GM11168 (cell line): ENCODE measurements around the gene MOV10L1.

Source experiments
- in situ Hi-C: fragments of 300-500 bp; cut with MboI; formaldehyde crosslinking; loops from one replicate; pipeline ENCODE4 v1.12.0; 2022; ENCODE audit warnings: low sequenced_read_pairs; ENCODE audit not compliant: unreplicated experiment

Gene MOV10L1

DNA sequence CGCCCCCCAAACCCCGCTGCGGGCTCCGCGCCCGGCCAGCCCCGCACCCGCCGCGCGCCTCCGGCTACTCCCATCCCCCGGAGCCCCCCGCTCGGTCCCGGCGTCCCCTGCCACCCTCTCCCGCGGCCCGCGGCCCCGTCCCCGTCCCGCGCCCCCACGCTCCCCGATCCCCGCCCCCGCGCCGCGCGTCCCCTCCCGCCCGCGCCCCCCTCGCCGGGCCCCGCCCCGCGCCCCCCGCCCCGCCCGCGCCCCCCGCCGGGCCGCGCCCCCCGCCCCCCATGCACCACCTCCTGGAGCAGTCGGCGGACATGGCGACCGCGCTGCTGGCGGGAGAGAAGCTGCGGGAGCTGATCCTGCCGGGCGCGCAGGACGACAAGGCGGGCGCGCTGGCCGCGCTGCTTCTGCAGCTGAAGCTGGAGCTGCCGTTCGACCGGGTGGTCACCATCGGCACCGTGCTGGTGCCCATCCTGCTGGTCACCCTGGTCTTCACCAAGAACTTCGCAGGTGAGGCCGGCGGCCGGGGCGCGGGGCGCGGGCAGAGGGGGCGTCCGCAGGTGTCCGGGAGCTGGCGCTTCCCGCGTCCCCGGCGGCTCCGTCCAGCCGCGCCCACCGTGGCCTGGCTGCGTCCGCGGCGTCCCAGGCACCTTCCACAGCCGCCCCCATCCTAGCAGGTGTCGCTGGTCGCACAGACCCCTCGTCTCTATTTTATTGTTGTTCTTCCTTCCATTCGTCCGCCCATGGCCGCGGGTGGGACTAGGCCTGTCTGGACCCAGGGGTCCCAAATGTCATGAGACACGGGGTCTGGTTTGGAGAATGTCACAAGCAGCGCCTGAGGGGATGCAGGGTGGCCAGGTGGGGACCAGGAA, 80.9 kb downstream of the MOV10L1 start, which contains the start of gene PANX2:
Gene PANX2, plus strand, starts transcription at position 279 of the 866 bp plus-strand sequence. Its CDS starts 0 bp downstream, at position 279.
- in situ Hi-C loops, result no loop called here

DNA sequence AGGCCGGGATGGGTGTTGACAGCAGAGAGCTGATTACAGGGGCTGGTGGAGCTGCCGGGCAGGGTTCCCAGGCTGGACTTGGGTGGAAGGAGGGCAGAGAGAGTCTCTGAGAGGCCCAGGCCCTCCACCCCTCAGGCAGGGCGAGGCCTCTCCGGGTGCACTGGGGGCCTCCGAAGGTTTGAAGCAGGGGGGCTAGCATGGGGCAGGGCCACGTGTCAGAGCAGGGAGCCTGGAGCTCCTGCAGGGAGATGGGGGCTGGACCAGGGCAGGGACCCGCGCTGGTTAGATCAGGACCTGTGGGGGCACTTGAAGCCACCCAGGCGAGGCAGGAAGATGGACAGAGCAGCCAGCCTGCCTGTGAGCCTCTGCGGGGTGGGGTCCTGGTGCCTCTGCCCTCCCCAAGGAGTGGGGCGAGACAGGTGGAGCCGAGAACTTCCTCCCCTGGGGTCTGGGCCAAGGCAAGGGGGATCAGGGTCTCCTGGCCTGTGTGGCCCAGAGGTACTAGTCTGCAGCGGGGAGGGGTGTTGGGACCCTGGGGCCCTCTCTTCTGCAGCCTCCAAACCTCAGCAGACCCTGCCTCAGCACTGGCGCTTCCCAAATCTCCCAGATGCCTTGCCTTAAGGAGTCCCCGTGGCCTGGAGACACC, 81.6 kb downstream of the MOV10L1 start:
- in situ Hi-C loops, result no loop called here

DNA sequence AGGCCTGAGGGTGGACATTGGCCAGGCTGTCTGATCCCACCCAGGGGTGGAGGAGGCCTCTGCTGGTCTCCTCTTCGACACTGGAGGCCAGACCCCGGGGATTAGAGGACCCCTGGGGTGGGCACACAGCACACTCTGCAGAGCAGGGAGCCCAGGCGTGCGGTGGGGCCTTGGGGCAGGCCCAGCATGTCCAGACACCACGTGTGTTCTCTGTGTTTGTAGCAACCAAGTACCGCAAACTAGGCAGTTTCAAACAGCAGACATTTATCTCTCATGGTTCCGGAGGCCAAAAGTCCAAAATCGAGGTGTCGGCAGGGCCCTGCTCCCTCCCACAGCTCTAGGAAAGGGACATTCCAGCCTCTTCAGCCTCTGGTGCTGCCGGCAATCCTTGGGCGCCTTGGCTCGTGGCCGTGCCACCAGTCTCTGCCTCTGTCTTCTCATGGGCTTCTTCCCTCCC, 82.2 kb downstream of the MOV10L1 start:
- in situ Hi-C loops, result no loop called here

DNA sequence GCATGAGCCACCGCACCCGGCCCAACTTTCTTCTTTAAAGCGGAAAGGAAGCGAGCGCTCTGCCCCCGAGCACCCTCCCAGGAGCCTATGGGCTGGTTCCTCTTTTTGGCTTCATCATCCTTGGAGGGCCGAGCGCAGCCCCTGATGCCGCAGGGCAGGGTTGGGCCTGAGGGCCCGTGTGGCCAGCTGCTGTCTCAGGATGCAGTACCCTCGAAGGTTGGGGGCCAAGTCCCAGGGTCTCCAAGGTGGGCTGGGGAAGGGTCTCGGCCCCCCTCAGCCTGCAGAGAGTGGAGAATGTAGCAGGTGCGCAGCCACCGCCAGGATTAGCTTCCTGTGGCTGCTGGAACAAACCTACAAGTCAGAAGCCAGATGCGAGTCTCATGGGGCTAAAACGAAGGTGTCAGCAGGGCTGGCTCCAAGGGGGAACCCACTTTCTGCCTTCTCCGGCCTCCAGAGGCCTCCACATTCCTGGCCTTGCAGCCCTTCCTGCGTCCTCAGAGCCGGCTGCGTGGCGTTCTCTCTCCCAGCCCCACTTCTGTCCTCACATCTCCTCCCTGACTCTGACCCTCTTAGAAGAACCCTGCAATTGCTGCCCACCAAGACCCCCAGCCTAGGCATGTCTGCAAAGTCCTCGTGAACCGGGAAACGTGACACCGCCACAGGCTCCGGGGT, 83.6 kb downstream of the MOV10L1 start:
- in situ Hi-C loops, result no loop called here

DNA sequence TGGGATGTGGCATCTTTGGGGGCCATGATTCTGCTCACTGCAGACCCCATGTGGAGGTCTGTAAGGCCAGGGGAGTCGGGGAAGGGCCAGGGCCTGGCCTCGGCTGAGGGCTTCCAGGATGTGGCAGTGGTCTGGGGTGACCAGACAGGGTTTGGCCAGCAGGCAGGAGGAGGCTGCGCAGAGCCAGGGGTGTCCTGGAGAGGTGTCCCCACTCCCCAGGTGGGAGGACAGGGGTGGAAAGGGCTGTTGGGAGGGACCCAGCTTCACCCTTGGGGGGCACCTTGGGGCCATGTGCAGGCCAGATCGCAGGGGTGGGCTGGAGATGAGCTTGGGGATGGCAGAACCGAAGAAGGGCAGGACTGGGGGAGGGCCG, 84.2 kb downstream of the MOV10L1 start:
- in situ Hi-C loops, result no loop called here

DNA sequence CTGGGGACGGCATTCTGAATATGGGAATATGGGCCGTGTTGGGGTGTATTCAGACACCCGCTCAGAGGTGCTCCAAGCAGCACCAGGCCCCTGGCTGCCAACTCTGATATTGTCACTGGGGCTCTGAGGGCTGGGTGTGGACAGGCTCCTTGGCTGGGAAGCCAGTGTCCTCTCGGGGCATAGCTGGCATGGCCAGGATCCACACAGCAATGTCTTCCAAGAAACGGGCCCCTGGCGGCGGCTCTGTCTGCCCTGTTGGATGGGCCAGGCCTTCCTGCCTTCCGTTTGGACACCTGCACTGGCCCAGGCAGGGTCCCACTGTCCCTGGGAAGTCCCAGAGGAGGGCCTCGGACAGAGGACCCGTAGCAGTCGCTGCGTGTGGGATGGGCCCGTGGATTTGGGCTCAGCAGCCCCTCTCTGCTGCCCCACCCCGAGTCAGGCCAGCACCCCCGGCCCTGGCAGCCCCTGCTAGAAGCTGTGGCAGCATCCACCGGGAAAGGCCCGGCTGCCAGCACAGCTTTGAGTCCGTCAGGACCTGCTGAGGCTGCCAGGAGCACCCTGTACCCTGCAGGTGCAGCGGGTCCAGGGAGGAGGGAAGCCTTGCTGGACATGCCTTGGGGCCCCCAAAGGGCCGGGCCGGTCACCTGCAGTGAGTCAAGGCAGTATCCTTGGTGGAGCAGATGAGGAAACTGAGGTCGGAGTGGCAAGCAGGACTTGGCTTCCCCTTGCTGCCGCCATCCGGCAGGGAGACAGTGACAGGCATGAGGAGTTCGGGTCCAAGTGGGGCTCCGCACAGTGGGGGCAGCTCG, 84.8 kb downstream of the MOV10L1 start:
- in situ Hi-C loops, result no loop called here

DNA sequence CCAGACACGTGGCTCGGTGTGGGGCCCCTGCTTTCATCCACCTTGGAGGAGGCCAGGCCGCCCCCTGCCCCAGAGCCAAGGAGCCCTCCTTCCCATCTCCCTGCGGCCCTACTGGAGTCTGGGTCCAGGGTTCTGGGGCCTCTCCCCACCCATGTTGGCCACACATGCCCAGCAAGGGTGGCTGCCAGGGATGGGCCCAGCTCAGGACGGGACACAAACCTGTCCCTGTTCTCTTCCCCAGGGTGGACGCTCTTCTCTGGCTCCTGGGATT, 85.3 kb downstream of the MOV10L1 start:
- in situ Hi-C loops, result no loop called here

DNA sequence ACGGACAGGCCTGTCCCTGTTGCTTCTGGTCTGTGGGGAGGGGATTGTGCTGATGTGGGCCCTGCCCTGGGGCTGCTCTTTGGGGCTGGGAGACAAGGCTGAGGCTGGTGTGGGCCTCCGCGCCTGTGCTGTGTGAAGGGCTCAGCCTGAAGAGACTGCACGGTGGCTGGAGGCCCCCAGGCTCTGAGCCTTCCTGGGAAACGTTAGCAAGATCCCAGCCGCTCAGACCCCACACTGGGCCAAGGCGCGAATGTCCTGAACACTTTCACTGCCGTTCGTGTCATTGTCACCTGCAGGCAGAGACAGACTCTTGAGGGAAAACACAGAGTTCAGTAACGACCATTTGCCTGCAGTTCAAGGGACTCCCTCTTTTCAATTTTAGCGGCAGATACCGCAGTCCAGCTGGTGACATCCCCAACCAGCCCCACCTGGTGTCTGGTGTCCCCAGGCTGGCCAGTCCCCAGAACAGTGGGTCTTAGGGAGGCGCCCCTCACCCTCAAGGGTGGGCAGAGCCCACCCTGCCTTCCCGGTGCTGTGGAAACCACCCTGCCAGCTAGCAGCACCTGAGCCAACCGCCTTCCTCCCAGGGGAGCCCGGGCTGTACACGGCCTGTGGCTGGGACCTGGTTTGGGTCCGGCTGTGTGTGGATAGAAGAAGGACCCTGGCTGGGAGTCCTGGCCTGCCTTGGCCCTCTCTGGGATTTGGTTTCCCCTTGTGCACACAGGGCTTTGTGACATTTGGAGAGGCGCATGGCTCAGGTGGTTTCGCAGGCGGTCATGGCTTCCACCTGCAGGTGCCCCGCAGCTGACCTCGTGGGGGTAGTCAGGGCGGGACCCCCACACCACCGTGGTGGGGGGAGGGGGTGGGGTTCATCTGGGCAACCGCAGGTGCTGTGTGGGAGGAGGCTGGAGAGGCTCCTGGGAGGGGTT, 86.4 kb downstream of the MOV10L1 start:
- in situ Hi-C loops, result no loop called here

DNA sequence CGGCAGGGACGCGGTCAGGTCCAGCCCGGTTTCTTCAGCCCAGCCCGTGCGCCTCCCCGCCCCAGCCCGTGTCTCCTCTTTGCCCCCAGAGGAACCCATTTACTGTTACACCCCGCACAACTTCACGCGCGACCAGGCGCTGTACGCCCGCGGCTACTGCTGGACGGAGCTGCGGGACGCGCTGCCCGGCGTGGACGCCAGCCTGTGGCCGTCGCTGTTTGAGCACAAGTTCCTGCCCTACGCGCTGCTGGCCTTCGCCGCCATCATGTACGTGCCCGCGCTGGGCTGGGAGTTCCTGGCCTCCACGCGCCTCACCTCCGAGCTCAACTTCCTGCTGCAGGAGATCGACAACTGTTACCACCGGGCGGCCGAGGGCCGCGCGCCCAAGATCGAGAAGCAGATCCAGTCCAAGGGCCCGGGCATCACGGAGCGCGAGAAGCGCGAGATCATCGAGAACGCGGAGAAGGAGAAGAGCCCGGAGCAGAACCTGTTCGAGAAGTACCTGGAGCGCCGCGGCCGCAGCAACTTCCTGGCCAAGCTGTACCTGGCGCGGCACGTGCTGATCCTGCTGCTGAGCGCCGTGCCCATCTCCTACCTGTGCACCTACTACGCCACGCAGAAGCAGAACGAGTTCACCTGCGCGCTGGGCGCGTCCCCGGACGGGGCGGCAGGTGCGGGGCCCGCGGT, 87.2 kb downstream of the MOV10L1 start:
- in situ Hi-C loops, result no loop called here

DNA sequence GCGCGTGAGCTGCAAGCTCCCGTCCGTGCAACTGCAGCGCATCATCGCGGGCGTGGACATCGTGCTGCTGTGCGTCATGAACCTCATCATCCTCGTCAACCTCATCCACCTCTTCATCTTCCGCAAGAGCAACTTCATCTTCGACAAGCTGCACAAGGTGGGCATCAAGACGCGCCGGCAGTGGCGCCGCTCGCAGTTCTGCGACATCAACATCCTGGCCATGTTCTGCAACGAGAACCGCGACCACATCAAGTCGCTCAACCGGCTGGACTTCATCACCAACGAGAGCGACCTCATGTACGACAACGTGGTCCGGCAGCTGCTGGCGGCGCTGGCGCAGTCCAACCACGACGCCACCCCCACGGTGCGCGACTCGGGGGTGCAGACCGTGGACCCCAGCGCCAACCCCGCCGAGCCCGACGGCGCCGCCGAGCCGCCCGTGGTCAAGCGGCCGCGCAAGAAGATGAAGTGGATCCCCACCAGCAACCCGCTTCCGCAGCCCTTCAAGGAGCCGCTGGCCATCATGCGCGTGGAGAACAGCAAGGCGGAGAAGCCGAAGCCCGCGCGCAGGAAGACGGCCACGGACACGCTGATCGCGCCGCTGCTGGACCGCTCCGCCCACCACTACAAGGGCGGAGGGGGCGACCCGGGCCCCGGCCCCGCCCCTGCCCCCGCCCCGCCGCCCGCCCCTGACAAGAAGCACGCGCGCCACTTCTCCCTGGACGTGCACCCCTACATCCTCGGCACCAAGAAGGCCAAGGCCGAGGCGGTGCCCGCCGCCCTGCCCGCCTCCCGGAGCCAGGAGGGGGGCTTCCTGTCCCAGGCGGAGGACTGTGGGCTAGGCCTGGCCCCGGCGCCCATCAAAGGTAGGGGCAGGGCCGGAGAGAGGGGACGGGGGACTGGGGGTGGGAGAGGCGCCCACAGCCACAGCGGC, 88.0 kb downstream of the MOV10L1 start:
- in situ Hi-C loops, result no loop called here

DNA sequence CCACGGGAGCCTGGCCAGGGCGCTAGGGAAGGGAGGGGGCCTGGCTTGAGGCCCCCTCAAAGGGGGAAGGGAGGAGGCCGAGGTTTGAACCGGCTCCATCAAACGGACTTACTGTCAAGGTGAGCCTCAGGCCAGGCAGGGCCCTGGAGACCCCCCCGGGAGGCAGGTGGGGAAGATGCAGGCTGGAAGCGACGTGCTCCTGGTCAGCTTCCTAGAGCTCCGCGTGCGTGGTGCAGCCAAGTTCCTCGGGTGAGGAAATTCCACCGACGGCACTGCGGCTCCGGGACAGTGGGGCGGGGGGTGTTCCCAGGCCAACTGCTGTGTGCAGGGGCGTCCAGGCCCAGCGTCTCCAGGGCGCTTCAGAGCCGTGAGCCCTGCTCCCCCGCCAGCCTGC, 88.7 kb downstream of the MOV10L1 start:
- in situ Hi-C loops, result no loop called here

DNA sequence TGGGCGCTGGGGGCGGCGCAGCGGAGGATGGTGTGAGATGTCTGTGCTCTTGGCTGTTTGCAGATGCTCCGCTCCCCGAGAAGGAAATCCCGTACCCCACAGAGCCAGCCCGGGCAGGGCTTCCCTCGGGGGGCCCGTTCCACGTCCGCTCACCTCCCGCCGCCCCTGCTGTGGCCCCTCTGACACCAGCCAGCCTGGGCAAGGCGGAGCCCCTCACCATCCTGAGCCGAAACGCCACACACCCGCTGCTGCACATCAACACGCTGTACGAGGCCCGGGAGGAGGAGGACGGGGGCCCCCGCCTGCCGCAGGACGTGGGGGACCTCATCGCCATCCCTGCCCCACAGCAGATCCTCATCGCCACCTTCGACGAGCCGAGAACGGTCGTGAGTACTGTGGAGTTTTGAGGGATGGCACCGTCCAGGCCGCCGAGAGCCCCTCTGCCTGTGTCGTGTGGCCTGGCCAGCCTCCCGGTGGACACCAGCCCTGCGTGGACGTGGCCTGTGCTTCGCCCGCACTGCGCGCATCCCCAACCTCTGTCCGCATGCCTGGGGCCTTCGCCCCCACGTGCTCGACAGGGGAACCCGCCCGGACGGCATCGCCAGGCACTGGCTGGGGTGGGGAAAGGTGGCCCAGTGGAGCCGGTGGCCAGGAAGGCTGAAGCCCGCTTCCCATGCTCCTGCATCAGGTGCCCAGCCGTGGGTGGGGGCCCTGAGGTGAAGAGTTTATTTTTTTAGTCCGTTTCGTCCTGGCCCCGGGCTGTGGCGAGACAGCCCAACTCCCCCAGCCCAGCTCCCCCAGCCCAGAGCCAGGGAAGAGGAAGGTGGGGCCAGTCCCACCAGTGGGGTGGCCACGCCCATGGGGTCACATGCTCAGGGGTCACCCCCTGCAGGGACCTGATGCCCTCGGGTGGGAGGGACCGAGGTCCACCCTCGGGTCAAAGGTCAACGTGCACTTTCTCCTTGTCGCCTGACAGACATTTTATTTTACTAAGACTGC, 89.4 kb downstream of the MOV10L1 start:
- in situ Hi-C loops, result no loop called here

DNA sequence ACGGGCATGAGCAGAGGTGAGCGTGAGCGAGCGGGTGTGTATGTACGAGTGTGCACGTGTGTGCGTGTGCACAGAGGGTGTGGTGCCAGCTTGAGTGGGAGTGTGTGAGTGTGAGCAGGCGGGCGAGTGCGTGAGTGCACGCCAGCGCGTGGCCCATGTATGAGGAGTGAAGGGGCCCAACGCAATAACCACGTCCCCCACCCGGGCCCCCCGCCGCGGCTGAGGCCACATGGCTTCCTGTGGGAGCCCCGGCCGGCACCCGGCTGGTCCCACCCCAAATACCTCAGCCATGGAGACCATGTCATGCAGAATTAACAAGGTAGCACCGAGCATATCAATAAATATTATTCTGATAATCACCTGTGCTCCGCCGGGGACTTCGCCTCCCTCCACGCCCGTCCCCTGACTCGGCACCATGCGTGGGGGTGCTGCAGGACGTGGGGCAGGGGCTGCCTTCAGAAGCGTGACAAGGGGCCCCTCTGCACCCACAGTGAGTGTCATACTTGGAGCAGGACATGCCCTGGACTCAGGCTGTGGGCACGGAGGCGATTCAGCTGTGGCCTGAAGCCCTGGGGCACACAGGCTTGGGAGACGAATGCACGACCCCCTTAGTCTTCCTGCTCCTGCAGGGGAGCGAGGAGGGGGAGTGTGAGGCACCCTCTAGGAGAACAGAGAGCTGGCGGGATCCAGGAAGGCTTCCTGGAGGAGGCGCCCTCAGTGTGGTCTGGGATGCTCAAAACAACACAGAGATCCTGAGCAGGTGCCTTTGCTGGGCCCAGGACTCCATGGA, 90.3 kb downstream of the MOV10L1 start:
- in situ Hi-C loops, result no loop called here

DNA sequence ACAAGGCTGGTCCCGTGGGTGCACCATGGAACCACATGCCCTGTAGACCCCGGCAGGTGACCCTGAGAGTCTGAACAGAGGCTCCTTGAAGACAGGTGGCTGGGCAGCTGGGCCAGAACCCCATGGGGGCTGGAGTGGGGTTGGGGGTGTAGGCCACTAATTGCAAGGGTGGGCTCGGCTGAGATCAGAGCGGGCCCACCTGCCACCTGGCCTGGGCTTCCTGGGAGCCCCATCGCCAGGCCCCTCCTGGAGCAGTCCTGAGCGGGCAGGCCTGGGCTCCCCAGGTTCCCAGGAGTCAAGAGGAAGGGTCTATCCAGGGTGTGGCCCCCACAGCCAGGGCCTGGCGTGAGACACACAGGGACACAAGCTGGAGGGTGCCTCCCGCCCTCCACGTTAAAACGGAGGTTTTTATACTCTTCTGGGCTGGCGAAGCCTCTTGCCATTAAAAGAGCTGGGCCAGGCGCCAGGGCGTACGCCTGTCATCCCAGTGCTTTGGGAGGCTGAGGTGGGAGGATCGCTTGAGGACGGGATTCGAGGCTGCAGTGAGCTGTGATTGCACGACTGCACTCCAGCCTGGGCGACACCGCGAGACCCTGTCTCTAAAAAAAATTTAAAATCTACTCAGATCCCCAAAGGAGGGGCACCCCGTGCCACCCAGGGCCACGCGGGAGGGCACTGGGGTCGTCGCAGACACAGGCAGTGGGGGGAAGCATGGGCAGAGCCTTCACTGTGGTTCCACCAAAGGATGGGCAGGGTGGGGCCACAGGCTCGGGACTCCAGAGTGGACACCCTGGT, 91.1 kb downstream of the MOV10L1 start:
- in situ Hi-C loops, result no loop called here
